Hematopoietic multipotent progenitor cell treated with erythropoietin and hydrocortisone succinate and interleukin-3 and kit ligand, for 15 days (in vitro differentiated cells): ENCODE data around the gene ATP1B1.

Experiments
- DNase-seq: peaks from one replicate; pipeline ENCODE4 v3.0.0-alpha.2; 2015; ENCODE audit warnings: low spot score

Gene ATP1B1

GRCh38 chr1:169106095-169106920 lies at the start of gene ATP1B1:
TSS of gene ATP1B1 (plus strand) at chr1:169106690. CDS start at chr1:169106830, 140 bp downstream.
- DNase-seq, result peak; percentile 75

- no peak for DNase-seq
Observed at GRCh38 chr1:169059421-169059820, 47.1 kb upstream of the ATP1B1 start.

GRCh38 chr1:169060043-169060722 lies 46.3 kb upstream of the ATP1B1 start:
- DNase-seq, result no peak

GRCh38 chr1:169060919-169061639 lies 45.4 kb upstream of the ATP1B1 start:
- no peak for DNase-seq

GRCh38 chr1:169062152-169062551 lies 44.3 kb upstream of the ATP1B1 start:
- no peak for DNase-seq

- DNase-seq, result no peak
Observed at GRCh38 chr1:169064103-169064502, 42.4 kb upstream of the ATP1B1 start.

GRCh38 chr1:169070547-169070946 lies 35.9 kb upstream of the ATP1B1 start:
- DNase-seq, result no peak

- no peak for DNase-seq
Observed at GRCh38 chr1:169070958-169071357, 35.5 kb upstream of the ATP1B1 start.

GRCh38 chr1:169072945-169073725 lies 33.4 kb upstream of the ATP1B1 start:
- no peak for DNase-seq

- DNase-seq, result no peak
Observed at GRCh38 chr1:169078163-169078883, 28.2 kb upstream of the ATP1B1 start.

- DNase-seq, result no peak
Observed at GRCh38 chr1:169081503-169082123, 24.9 kb upstream of the ATP1B1 start.

- DNase-seq, result no peak
Observed at GRCh38 chr1:169085911-169086310, 20.6 kb upstream of the ATP1B1 start.

GRCh38 chr1:169086603-169087455 lies 19.7 kb upstream of the ATP1B1 start:
- DNase-seq, result no peak

- no peak for DNase-seq
Observed at GRCh38 chr1:169087876-169088275, 18.6 kb upstream of the ATP1B1 start.

- no peak for DNase-seq
Observed at GRCh38 chr1:169089776-169090175, 16.7 kb upstream of the ATP1B1 start.

GRCh38 chr1:169090308-169090899 lies 16.1 kb upstream of the ATP1B1 start:
- no peak for DNase-seq

GRCh38 chr1:169090900-169091311 lies 15.6 kb upstream of the ATP1B1 start:
- DNase-seq, result no peak

GRCh38 chr1:169091480-169091941 lies 15.0 kb upstream of the ATP1B1 start:
- DNase-seq, result no peak

- no peak for DNase-seq
Observed at GRCh38 chr1:169092399-169092798, 14.1 kb upstream of the ATP1B1 start.
